GM03348 (cell line): ENCODE data around the gene YTHDF2.
A peak's percentile ranks its signal among the peaks of the same experiment; 100 is the strongest.
"Not testable (repeated sequence)": the region's sequence is repeated elsewhere in the genome, so short reads cannot be mapped to it uniquely, and the experiment has no call there.

Experiments used
- DNase-seq: peaks from one replicate; pipeline ENCODE4 v3.0.0; 2012; ENCODE audit warnings: low spot score

The YTHDF2 gene

DNA sequence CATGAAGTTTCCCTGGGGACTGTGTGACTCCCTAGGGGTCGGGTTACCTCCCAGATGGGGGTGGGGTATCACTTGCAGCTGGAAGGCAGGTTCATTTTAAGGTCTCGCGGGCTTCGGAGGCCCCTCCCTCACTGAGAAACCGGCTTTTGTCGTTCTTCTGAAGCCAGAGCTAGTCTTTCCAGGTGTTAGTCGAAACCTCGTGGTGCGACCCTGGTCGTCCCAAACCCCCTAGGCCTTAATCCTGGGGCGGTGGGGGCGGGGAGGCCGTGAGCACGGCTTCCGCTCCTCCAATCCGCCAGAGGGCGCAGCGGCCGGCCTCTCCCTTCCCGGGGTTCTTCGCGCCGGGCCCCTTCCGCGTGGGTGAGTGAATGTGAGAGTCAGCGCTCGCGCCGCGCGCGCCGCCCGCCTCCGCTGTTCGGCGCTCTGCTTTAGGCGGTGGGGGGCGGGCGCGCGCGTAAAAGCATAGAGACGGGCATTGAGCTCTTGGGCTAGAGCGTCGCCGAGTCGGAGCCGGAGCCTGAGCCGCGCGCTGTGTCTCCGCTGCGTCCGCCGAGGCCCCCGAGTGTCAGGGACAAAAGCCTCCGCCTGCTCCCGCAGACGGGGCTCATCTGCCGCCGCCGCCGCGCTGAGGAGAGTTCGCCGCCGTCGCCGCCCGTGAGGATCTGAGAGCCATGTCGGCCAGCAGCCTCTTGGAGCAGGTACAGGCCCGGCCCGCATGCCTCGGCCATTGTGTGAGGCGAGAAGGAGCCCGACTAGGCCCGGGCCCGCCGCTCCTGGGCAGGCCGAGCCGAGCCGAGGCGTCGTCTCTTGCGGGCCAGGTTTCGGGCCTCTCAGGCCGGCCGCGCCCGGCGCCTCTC lies at the start of gene YTHDF2:
YTHDF2 (plus strand) TSS at position 491 of the 857 bp plus-strand sequence; CDS start at position 672, 181 bp downstream.
- peak; percentile 98 for DNase-seq

DNA sequence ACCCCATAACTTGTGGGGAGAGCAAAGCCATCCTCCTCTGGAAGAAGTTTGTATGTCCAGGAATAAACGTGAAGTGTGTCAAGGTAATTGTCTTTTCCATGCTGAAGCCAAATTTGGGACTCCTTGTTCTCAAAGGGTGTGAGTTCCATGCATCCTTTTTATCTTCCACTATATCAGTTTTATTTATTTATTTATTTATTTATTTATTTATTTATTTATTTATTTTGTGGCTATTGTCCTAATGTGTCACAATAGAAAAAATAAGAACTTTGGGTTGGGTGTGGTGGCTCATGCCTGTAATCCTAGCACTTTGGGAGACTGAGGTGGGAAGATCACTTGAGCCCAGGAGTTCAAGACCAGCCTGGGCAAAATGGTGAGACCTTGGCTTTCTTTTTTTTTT lies 45.1 kb upstream of the YTHDF2 start:
- DNase-seq: not testable (repeated sequence)

DNA sequence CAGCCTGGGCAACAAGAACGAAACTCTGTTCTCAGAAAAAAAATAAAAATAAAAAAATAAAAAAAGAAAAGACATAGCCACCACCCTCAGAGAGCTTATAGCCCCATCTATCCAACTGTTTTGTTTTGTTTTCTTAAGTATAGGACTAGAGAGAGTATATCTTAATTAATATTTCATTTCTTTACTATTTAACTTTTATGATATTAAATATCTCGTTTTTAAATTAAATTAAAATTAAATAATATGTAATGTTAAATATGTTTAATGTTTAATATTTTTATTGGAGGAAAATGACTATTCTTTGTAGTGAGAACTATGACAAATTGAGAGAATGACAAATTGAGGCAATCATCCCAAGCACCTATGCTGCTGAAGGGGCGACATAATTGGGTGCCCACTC lies 33.1 kb upstream of the YTHDF2 start:
- no peak for DNase-seq

DNA sequence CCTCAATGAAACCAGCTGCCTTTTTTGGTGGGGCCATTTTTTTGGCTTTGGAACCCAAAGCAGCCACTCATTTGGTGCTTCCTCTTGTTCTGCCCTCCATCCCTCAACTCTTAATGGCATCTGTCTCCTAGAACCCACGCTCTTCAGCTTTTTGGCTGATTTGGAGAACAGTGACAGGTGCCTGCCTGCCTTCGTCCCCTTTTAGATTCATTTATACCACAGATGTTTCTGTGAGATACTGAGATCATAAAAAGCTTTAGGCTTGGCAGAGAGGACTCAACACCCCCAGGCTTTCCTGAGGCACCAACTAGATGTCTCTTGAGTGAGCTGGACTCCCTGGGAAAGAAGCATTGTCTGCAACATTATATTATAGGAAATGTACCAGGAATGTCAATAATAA lies 20.4 kb upstream of the YTHDF2 start:
- DNase-seq: no peak

DNA sequence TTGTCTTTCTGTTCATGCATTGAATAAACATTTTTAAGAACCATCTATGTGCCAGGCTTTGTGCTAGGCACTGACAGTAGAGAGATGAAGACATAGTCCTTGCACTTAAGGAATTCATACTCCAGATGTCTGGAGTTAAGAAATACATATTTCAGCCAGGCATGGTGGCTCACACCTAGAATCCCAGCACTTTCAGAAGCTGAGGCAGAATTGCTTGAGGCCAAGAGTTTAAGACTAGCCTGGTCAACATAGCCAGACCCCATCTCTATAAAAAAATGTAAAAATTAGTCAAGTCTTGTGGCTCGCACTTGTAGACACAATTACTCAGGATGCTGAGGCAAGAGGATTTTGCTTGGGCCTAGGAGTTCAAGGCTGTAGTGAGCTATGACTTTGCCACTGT lies 18.6 kb upstream of the YTHDF2 start:
- DNase-seq: no peak

DNA sequence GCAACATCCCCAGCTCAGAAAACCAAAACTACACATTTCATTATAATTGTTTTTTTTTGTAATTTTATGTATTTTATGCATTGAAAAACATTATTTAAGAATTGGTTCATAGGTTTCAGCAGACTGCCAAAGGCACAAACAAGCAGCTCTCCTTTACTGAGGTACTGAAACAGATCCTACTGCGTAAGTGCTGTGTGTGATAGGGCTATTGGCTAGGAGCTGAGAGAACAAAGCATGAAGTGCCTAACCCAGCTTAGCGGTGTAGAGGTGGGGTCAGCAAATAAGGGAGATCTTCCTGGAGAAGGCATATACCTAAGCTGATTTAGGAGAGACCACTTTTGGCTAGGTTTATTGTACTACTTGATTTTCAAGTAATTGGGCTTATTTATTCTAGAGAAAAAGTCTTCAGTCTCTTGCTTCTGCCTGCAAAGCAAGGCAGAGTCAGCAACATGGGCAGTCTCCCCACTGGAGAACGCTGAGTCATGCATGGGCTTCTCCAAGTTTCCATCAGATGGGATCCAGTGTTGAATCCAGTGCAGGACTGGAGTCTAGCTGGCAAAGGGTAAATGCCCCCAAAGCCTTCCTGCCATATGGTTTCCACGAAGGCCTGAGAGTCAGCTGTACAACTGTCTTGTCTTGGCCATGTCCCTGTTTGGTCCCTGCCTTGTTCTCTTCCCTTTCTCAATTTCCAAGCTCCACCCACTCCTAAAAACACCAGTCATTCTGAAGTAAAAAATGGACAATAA lies 18.0 kb upstream of the YTHDF2 start:
- peak; percentile 62 for DNase-seq

DNA sequence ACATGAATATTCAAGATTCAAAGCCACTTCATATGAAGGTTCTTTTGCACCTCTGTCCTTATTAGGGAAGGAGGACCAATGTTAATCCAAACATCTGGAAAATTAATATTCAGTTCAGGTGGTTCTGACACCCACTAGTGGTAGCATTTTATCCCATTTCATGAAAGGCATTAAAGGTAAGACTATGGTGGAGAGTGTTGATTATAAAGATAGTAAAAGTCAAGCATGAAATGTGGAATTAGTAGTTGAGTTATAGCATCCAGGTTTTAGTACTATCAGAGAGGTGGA lies 17.5 kb upstream of the YTHDF2 start:
- DNase-seq: no peak

DNA sequence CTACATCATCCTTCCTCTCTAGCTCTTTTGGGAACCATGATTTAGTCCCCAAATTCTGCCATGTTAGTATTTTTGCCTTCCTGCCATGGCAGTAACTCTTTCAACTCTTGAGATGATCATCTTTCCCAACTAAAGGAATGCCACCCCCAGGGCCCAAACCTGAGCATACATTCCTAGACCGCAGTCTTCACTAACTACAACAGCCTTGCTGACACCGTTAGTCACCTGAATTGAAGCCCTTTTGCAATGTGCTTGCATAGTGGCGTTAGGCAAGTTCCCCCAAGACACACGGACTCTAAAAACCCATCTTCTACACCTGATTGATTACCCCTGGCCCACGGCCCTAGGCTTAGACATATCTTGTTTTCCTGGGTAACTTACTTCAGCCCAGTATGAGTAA lies 16.4 kb upstream of the YTHDF2 start:
- no peak for DNase-seq

DNA sequence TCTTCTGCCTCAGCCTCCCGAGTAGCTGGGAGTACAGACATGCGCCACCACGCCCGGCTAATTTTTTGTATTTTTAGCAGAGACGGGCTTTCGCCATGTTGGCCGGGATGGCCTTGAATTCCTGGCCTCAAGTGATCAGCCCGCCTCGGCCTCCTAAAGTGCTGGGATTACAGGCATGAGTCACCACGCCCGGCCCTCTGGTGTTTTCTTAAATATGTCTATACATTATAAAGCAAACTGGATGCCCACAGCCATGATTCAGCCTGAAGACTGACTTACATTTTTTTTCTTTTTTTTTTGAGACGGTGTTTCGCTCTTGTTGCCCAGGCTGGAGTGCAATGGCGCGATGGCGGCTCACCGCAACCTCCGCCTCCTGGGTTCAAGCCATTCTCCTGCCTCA lies 14.8 kb upstream of the YTHDF2 start:
- DNase-seq: not testable (repeated sequence)

DNA sequence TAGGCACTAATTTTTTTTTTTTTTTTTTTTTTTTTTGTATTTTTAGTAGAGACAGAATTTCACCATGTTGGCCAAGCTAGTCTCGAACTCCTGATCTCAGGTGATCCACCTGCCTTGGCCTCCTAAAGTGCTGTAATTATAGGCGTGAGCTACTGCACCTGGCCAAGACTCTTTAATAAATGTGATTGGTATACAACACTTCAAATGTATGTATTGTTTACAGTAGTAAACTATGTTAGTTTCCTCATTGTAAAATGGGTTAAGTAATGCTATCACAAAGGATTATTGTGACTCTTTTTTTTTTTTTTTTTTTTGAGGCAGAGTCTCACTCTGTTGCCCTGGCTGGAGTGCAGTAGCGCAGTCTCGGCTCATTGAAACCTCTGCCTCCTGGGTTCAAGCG lies 11.4 kb upstream of the YTHDF2 start:
- not testable (repeated sequence) for DNase-seq

DNA sequence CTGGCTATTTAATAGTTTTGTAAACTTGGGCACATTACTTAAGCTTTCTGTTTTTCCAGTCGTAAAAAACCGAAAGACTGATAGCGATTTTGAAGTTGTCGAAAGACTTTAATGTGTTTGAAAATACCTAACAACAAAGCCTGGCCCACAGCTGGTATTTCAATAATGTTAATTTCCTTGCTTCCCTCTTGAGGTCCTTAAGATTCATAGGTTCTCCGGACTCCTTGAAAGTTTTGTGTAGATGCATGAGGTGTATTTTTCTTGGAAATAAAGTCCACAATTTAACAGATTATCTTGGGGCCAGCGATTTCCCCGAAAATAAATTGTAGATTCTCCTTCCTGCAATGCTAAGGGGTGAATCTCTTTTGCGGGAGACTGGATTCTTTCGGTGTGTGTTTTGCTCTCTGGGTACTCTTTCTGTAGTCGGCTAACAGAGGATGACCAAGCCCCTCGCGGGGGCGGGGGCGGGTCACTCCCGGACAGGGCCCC lies 735 bp upstream of the YTHDF2 start:
- DNase-seq: no peak

DNA sequence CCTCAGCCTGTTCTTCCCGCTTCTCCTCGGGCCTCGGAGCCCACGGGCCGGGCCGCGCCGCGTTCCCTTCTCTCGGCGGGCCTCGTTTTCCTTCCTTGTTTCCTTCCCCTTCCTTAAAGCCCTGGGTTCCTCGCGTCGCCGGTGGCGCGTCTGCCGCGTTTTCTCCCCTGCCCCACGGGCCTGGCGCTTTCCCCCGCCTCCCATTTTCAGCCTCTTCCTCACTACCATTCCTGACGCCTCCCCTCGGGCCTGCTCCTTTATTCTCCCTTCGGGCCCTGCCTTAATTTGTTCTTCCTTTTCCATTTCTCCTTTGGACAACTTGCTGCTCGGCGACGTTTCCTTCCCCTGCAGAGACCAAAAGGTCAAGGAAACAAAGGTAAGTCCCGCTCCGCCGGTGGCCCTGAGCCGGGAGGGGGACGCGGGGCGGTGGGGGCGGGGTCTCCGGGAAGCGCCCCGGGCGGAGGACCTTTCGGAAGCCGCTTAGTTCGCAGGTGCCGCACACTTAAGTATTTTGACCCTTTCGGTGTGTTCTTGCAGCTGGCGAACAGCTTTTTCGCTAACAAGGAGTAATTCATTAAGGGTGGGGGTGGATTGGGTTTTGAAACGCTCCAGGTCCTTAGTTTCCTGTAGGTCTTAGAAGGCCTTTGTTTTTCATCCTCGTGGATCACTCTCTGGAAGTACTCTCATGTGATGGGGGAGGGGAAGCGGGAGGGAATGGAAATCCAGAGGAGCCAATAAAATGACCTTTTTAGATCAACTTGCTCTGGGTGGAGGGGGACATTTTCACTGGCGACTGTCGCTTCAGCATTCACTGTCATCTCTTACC lies 780 bp downstream of the YTHDF2 start:
- peak; percentile 68 for DNase-seq

DNA sequence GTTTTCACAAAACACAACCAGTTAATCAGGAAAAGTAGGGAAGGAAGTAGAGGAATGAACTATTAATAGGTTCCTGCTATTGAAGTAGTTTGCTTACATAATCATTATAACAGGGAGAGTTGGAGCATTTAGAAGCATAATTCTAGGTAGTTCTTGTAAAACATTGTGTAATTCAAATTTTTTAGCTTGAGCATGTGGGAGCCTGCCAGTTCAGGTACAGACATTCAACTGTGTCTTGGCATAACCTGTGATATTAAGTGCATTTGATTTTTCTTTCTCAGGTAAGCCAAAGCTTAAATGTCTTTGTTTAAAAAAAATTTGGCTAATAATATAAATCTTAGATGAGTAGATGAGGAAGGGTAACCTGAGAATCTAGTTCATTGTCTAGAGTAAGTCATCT lies 3.4 kb downstream of the YTHDF2 start:
- DNase-seq: no peak

DNA sequence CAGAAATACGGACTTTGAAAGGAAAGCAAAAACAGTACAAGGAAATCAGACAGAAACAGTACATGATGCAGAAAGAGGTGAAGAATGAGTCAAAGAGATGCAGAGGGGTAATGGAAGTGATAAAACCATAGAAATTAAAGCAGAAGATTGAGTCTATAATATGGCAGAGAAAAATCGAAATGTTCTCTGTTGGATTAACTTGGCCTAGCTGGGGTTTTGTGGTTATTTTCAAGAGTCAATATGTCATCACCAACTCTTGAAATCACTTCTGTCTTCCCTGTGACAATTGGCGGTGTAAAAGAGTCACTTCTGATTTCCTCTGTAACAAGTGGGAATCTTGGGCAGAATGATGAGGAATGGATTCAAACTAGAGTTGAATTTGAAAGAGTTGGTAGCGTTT lies 7.4 kb downstream of the YTHDF2 start:
- DNase-seq: no peak

DNA sequence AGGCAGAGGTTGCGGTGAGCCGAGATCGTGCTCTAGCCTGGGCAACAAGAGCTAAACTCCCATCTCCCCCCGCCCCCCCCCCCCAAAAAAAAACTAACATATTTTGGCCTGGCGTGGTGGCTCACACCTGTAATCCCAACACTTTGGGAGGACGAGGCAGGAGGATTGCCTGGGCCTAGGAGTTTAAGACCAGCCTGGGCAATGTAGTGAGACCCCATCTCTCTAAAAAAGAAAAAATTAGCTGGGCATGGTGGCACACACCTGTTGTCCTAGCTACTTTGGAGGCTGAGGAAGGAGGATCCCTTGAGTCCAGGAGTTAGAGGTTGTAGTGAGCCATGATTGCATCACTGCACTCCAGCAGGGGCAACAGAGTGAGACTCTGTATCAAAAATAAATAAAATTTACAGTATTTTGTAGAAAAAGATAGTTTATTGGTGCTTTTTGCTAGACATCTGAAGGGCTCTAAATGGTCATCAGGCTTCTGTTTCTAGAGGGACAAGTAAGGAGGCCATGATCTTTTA lies 9.0 kb downstream of the YTHDF2 start:
- no peak for DNase-seq

DNA sequence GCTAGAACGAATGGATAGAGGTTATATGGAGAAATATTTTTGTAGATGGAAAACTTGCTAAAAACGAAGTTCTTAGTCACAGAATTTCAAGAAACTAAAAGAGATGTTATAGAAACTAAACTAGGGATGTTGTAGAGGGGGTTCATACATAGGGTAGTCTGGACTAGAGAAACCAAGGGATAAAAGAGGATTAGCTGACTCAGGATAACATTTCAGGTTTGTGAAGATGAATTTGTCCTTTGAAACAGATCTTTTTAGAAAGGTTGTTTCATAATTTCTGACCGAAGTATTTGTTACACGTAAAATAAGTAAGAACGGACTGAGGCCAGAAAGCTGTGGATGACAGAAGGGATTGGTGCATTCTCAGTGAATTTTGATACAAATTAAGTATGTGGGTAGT lies 13.6 kb downstream of the YTHDF2 start:
- DNase-seq: no peak

DNA sequence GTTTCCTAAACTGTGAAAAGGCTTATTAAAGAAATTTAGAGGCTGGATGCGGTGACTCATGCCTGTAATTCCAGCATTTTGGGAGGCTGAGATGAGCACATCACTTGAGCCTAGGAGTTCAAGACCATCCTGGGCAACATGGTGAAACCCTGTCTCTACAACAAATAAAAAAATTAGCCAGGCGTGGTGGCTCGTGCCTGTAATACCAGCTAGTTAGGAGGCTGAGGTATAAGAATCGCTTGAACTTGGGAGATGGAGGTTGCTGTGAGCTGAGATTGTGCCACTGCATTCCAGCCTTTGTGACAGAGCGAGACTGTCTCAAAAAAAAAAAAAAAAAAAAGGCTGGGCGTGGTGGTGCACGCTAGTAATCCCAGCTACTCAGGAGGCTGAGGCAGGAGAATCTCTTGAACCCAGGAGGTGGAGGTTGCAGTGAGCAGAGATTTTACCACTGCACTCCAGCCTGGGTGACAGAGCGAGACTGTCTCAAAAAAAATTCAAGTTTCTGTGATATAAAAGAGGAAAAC lies 14.1 kb downstream of the YTHDF2 start:
- not testable (repeated sequence) for DNase-seq

DNA sequence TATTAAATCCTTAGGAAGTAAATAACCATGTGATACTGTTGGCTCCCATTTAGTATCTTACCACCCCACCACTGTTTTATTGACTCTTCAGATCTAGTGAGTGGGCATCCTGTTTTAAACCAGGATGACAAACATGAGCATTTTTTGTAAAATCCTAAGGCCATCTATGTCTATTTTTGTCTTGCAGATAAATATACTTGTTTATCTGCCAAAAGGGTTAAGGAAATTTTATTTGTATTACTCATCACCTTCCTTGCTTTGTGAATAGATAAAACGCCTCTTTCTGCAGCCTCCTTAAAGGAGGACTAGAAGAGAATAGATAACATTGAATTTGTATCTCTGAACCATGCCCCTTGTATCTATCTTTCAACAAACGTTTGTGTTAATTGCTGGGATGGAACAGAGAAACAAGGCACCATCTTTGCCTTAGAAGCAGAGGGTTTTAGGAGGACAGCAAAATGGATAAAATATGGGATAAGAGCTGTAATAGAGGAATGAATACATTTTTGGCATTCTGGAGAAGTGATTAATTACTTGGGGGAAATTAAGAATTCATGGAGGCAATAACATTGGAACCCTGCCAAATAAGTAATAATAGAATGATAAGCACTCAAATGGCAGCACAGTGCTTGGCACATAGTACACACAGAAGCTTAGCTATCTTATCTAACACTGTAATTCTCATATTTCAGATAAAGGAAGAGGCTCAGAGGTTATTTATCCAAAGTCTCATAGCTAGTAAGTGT lies 14.7 kb downstream of the YTHDF2 start:
- peak; percentile 68 for DNase-seq

DNA sequence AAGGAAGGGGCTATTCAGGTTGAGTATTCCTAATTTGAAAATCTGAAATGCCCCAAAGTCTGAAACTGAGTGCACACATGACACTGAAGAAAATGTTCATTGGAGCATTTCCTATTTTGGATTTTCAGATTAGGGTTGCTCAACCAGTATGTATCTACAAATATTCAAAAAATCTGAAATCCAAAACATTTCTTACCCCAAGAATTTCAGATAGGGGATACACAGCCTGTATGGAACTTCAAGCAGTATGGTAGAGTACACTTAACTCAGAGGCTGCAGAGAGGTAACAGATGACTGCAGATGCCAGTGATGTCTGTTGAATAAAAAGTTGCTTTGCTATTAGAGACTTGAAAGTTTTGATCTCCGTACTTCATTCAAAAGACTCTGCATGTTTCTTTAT lies 19.0 kb downstream of the YTHDF2 start:
- DNase-seq: peak; percentile 55

DNA sequence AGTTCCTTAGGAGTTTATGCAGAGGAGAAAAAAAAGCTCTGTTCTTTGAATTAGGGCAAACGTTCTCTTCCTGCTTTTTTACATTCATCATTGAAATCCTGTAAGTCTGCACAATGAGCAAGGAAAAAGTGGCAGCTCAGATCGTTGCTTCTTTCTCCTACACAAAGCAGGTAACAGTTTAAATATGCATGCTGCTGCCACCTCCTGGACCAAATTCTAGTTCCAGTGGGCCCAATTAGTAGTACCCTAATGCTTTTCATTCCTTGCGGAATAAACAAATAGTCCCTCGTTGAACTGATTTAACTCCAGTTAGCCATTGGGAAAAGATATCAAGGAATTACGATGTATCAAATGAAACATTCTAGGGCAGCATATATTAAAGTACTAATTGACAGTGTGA lies 20.1 kb downstream of the YTHDF2 start:
- DNase-seq: no peak

DNA sequence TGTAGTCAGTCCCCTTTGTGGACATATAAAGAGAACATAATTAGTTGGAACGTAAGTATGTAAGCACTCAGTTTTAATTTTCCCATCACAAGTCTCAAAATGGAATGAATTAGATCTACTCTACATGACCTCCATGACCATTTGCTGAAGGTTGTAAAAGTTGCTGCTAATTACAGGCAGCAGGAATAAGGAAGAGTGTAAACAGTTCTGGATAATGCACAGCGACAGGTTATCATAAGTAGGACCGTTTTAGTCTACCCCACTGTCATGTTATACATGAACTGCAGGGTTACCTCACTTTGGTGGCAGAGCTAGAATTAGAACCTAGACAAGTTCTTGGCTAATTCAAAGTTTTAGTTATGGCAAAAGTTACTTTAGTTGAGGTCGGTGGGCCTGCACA lies 21.7 kb downstream of the YTHDF2 start:
- DNase-seq: no peak
